Colon (tissue), 2 donors: ENCODE measurements around the gene PRDM16.

Experiments used
- FAIRE-seq: peaks from 2 replicates; lab custom pipeline; 2012; peaks lifted over from hg19 to GRCh38; lab: Jason Lieb, UNC
- donor health status: control.
- donor health status: control.

PRDM16 gene

DNA sequence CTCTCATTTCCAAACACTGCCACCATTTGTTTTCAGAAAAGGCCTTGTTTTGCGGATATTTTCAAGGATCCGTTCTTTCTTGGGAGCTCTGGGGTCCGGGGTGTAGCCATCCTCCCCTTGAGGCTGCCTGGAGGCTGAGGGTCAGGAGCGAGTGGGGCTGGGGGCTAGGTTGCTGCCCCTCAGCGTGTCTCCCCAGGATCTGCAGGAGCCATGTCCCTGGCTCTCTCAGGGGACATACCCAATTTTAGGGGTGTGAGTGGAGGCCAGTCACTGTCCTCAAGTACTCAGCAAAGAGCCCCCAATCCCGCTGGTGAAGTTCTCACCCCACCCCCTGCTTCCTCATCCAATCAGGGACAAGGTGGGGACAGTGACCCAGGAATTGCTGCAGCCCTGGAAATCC is 15.0 kb upstream of the PRDM16 start:
- FAIRE-seq = no peak

DNA sequence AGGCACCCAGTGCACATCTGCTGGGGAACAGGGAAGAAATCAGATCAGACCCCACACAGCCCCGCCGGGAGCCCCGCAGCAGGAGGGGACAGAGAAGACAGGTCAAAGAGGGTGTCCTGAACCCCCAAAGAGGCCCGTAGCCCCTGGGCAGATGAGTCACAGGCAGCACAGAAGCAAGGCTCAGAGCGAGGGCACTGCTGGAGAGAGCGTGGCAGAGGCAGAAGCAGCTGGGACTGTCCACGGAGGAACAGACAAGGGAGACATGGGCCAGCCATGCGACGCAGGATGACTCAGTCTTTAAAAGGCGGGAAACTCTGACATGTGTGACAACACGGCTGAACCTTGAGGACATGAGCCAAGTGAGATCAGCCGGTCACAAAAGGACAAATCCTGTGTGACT is 14.5 kb upstream of the PRDM16 start:
- FAIRE-seq = no peak

DNA sequence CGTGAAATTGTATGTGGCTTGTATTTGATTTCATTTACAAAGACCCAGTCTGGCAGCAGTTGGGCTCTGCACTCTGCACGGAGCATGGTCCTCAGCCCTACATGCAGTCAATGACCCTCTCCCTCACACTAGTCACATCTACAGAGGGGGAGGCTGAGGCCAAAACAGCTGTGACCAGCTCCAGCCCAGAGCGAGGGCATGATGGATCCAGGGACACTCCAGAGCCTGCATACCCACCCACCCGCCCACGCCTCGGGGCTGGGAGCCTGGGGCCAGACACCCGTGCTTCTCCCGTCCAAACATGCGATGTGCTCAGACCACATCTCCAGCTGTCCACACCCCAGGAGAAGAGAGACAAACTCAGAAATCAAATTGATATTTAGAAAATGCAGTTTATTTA is 14.0 kb upstream of the PRDM16 start:
- no peak for FAIRE-seq

DNA sequence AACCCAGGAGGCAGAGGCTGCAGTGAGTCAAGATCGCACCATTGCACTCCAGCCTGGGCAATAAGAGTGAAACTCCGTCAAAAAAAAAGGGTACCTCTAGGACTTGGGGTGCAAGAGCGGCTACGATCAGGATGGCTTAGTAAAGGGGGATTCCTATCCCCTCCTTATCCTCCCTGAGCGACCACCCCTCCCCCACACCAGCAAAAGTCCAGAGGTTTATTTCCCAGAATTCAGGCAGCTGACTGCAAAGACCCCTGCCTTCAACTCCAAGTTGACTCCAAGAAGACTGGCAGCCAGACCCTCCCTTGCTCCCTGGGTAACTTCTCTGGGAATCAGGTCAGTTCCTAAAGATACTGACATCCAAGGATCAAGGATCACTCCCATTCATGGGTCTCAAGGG is 12.4 kb upstream of the PRDM16 start:
- no peak for FAIRE-seq

DNA sequence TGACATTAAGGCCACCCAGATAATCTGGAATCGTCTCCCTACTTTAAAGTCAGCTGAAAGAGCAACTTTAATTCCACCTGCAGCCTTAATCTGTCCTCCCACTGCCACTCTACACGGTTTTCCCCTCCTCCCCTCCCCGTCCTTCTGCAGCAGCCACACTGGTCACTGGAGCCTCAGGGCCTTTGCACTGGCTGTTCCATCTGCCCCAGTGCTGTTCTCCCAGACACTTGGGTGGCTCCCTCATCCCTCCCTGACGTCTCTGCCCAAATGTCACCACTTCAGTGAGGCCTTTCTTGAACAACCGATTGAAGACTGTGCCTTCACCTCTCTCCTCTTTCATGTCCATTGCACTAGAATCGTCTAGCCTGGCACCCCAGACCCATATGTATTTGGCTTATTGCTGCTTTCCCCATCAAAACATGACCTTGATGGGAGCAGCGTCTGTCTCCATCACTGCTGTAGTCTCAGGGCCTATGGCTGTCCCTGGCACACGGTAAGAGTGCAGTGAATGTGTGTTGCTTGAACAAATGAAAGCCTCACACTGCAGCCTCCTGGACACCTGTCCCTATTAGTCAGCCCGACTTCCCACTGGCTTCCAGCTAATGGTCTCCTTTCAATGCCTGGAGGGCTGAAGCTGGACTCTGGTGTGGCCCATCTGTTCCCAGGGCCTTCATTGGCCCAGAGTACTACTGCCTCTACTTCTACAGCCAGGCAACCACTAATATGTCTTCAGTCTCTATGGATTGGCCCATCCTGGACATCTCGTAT is 10.6 kb upstream of the PRDM16 start:
- FAIRE-seq = no peak

DNA sequence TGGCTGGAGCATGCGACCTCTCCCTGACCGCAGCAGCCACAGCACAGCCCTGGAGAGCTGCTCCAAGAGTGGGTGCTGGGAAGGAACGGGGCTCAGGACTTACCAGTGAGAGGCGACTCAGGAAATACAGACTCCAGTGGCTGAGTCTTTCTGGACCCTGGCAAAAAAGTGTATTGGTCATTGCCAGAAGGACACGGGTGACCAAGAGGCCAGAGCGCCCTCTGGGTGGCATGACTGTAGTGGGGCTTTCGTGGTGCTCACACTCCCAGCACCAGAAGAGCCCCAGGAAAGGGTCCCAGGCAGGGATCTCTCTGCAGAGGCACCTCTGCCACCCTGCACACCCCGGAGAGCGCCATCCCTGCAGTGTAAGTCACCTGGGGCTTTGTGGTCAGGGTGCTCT is 8.9 kb upstream of the PRDM16 start:
- no peak for FAIRE-seq

DNA sequence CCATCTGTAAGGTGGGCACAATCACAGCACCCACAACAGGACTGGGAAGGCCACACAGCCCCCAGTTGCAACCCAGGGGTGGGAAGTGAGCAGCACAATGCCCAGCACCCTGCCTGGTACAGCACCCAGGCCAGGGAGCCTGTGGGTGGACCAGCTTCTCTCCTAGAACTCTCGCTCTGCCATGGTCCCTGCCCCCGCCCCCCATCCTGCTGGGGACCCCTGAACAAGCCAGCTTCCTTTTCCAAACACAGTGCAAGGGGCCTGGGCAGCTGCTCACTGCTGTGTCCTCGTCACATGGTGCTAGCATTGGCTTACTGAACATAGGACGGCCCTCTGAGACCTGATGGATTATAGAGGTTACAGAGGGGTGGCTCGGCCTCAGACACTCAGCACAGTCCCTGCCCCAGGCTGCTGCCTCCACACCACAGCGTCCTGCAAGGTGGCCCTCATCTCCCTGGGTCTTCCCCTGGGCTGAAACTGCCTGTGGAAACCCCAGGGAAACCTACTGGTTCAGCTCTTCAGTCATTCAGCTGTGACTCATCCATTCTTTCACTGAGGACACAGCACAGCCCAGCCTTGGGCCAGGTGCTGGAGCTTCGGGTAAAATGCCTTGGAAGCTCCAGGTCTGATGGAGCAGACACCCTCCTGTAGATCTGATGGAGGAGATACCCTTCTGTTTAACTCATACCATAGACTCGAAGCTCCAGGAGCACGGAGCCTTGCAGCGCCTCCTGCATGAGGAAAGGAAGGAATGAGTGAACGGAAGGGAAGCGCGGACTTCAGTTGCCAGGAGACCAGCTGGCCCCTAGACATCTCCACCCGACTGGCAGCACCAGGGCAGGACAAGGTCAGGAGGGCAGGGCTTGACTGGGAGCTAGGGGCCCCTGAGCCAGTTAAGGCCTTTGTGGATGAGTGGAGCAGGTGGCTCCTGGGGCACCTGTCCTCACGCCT is 8.1 kb upstream of the PRDM16 start:
- FAIRE-seq = no peak

DNA sequence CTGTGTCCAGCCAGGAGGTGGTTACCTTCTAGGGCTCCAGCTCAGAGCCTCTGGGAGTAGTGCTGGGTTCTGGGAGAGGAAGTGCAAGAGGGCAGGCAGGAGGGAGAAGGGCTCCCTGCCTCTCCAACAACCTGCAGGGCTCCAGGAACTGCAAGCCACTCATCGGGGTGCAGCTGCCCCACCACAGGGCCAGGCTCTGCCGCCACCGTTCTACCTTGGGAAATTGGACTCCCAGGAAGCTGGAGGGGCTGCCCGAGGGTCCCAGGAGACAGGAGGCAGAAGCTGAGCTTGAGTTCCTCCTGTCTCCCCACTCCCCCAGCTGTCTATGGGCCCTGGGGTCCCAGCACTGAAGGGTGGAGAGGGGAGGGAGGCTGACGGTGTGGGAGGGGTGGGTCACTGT is 7.4 kb upstream of the PRDM16 start:
- no peak for FAIRE-seq

DNA sequence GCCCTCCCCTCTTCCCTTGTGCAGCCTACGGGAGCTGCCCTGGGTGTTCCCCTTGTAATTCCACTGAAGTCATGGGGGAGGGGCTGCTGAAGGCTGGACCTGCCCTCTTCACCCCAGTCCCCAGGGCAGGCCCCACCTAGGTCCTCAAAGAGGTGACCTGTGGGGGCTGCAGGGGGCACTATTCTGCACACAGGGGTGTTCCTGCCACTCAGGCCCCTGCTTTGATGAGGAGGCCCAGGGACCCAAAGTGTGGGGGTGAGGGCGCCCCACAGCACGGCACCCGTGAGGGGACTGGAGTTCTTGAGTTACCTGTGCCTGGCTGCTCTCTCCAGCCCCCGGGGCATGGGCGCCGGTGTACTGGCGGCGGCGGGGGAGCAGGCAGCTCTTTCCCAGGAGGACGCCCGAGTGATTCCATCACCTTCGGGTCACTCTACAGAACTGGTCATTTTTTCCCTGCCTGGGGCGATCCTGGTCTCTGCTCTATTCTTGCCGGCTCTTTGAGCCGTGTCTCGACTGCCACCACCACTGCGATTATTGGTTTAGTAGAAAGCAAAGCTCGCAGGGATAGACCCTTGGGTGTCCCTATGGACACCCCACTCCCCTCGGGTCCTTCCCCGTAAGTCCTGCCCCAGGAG is 6.9 kb upstream of the PRDM16 start:
- FAIRE-seq = no peak

DNA sequence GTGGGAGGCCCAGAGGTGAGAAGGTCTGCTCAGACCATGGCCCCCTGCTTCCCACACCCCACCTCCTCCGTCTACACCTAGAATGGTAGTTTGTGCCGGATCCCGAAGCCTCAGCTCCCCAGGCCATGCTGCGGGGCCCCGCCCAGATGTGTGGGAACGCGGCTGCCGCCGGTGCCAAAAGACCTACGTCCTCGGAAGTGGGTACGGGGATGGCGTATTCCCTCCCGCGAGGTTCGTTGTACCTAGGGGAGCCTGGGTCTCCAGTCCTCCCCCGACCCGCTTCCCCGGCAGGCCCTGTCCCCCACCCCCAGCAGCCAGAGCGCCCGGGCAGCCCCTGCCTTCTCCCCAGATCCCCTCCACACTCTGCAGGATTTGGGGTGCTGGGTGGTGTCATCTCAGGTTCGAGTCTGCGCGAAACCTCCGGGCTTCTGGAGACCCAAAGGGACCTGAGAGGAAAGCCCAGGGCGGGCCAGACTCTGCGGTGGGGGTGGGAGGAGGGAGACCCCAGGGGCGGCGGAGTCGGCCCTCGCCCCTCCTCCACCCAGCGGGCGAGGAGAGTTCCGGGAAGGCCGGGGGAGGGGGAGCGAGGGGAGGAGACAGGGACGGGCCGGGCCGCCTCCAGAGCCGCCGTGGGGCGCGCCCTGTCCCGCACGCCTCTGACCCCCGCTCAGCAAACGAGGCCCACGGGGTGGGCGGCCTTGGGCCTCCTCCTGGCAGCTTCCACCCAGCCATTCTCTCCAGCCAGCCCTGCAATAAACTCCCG is 6.2 kb upstream of the PRDM16 start:
- FAIRE-seq = no peak

DNA sequence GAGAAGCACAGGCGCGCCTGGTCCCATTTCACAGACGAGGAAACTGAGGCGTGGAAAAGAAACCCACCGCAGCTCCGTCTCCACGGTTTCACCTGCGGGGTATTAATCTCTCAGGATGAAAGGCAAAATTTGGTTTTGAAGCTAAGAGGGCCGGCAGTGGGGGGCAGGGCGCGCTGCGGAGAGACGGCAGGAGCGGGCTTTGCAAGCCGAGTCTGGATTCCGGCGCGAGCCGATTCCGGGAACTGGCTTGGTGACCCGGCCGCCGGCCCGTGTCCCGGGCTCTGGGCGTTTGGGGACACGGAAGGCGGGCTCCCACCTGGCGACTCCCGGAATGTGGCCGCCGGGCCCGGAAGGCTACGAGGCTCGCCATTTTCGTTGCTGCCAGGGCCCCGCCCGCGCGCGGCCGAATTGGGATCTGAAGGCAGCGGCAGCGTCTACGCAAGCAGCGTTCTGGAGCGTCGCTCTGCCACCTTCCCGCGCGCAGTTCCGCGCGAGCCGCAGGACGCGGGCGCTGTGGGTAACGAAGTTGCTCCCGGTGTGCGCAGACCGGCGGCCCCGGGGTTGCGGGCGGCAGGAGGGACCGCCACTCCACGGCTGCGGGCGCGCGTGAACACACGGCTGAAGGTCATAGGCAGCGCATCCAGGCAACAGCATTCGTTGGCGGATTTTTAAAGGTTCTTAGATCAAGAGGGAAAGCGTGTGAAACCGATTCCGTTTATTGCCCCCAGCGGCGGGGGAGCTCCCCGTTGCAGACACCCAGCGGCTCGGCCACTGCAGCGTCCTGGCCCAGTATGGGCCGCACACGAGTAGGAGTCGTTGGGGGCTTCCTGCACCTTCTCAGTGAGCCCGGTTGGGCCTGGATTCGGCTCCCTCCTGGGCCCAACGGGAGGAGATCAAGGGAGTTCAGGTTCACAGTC is 5.4 kb upstream of the PRDM16 start:
- no peak for FAIRE-seq

DNA sequence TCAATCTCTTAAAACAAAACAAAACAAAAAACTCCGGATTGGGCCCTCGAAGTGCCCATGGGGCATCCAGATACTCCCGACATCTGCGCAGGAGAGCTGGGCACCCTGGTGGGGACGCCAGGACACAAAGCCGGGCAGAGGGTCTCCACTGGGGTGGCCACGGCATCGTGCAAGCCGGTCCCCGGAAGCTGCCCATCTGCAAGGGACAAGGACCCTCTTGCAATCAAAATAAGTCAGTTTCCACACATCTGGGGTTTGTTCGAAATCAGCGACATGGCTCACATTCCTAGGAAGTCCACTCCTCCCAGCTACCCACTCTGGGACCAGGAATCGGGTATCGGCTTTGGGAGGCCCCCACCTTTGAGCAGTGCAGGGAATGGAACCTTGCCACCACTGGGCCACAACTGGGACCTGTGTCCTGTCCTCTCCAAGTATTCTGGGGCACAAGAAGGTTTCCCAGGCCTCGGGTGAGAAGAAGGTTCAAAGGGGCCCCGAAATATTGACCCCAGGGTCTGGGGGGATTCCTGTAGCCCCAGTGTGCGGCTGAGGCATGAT is 4.6 kb upstream of the PRDM16 start:
- FAIRE-seq = no peak

DNA sequence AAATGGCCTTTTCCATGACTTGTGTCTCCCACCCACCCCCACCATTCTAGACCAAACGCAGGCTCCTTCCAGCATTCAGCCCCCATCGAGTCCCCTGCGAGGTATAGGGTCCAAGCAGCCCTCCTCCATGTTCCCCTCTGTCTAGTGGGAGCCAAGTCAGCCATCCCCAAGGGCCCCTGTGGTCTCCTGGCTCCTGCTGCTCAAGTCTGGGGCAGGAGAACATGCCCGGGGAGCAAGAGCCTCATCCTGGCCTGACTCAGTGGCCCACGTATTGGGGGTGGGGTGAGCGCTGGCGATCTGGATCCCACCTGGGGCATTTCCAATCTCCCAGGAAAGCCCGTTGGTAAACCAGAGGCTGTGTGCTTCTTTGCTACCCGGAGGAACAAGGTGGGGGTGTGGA is 4.1 kb upstream of the PRDM16 start:
- FAIRE-seq = no peak

DNA sequence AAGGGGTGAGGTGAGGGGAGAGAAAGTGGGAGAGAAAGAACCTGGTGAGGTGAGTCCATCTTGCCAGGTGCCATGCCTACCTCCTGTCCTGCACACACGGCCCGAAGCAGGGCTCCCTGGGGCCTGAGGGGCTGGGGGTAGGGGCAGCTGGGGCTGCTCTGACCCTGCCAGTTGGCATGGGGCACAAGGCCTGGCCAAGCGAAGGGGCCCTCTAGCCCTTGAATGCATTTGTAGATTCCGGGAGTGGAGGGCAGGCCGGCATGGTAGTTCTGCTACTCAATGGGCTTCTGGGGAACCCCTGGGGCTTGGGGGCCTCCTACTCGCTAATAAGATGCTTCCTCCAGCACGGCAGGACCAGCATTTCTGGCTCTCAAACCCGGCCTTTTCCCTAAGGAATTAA is 3.6 kb upstream of the PRDM16 start:
- no peak for FAIRE-seq

DNA sequence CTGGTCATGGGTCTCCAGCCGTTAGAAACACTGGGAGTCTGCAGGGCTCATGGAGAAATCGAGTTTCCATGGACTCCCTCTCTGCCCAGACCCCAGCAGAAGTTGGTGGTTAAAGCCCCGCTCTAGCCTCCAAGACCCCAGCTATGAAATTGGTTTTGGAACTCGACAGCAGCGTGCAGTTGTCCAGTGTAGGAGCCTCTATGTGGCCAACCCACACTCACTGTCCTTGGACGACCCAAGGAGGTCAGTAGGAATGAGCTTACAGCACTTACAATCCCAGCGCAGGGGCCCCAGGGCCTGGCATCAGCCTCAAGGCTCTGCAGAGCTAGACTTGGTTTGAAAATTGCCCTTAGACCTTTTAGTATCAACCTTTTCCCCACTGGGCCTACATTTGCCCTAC is 3.2 kb upstream of the PRDM16 start:
- FAIRE-seq = no peak

DNA sequence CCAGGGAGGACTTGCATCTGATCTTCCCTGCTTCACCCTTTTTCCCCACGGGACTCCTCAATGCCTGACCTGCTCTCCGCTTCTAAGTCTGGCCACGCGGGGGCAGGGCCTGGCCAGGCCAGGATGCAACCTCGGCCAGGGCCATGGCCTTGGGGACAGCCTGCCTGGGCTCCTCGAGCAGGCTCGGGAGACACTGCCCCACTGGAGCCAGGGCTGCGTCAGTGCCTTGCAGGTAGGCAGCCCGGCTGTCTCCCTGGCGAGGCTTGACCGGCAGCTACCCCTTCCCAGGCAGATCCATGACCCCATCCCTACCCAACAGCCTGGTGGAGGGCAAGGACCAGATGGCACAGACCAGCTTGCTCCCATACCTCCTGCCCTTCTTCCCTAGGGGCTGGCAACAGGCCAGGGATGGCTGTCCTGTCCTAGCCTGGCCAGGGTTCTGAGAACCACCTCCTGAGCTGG is 2.7 kb upstream of the PRDM16 start:
- no peak for FAIRE-seq

DNA sequence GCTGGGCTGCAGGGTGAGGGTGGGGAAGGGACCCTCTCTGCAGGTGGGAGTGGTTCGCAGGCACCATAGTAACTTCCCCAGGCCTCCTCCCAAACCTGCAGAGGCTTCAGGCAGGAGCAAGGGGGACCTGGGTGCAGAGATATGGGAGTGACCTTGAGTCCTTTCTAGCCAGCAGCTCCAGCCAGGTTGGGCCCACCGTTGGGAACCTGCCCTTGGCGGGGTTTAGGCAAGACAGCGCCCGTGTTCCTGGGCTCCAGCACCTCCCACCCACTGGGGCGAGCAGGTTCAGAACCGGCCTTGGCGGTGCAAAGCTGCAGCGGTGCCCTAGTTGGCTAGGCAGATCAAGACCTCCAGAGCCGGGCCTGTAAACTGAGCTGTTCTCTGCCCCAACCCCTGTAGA is 2.2 kb upstream of the PRDM16 start:
- FAIRE-seq = no peak

DNA sequence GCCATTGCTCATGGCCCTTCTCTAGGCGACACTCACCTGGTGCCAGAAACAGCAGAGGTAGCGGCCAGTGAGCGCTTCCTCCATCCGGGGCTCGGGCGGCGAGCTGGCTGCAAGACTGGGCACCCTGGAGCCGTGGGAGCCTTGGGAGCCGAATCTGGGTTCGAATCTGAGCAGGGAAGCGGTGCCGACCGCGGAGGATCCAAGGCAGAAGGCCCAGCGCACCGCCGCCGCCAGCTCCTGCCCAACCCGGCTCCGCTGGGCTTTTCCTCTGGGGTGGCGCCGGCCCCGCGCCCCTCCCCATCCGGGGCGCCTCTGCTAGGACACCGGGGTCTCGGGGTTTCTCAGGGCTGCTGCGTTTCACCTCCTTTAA is 1.7 kb upstream of the PRDM16 start:
- FAIRE-seq = no peak

DNA sequence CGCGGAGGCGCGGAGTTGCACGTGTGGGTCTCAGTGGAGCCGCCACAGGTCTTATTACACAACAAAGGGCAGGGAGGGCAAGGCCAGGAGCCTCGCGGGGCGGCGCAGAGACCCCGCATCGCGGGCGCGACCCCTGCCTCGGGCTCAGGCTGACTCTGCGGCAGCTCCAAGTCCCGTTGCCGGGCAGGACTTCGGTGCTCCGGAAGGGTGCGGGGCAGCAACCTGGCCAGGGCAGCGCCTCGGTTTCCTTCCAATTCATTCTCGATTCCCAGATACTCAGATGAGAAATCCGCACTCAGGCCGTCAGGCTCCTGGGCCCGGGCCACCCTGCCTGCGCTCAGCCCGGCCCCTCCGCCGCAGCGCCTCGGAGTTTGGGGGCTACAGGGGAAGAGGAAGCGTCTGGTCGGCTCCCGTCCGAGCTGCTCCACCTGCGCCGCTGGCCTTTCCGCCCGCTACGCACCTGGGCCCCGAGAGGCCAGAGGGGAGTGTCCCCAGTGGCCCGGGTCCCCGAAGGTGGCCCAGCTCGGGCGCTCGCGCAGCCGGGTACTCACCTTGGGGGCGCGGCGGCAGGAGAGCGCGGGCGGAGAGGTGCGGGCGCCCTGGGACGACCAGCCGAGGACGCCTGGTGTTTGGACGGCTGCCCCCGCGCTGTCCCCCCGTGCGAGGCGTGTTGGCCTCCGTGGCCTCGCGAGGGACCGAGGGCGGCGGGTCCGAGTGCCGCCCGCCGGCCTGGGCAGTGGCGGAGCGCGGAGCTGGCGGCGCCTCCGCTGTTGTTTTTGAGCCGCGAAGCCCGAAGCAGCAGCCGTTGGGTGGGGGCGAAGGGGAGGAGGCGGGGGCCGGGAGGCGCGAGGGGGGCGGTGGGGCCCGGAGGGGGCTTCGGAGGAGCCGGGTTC is 1.1 kb upstream of the PRDM16 start:
- no peak for FAIRE-seq
